Stimulated activated CD4-positive, alpha-beta T cell treated with anti-CD3 and anti-CD28 coated beads, Interleukin-1b, Interleukin-23, amount 100 ng/mL, for 4 hours (primary cell): Measurements from ENCODE around the gene MAP2K4.

Source experiments
- DNase-seq, 2 donors: peaks; one replicate each; pipeline ENCODE4 v3.0.0-alpha.2; 2020; ENCODE audit warnings: low read depth in 2 of 2

The MAP2K4 gene

DNA sequence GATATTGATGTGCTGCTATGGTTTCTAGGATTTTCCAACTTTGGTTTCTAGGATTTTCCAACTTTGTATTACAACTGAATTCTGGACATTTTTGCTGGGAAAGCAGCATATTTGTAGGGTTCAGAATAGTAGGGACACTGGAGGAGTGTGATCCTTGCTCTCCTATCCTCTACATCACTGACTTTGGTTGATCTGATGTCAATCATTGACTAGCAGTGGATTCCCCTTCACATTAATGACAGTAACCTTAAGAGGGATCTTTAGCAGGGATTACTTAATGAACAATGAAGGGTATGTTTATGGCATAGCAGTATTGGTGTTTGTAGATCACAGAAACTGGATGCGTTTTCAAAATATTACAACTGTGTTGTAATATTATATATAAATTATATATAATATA is 67.4 kb downstream of the MAP2K4 start:
- DNase-seq: no peak

DNA sequence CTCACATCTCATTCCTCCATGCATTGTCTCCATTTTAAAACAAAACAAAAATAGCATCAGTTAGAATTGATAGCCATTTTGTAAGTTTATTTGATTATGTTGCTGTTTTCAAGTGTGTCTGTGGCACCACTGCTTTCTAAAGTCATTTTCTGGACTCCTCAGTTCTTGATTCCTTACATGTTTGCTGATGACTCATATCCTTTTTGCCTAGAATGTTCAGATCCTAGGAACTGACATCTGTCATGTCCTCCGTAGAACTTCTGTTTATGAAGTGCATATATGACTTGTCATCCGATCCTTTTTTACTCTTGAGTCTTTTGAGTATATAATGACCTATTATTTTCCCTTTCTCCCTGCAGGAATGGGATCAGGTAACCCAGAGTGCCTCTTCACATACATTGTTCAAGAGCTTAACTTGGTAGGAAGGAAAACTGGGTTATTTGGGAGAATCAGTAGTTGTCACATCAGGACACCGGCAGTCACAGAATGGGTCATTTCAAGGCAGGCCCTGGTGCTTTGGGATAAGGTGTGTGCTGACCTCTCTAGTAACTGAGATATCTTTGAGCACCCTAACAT is 69.2 kb downstream of the MAP2K4 start:
- DNase-seq: no peak

DNA sequence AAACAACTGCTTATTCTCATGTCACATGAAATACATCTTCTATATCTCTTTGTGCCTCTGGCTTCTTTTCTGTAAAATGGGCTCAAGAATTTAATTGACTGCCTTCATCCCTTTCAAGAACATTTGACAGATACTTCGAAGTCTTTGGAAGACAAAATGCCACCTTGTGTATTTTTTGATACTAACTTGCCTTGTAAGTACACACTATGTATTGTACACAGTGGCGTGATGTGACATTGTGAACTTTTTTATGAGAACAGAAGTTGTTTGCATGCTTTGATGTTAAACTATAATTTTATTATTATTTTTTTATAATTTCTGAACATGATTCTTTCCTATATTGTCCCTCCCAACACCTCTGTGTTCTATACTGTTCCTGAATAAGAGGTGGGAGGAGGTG is 73.7 kb downstream of the MAP2K4 start:
- DNase-seq: no peak

DNA sequence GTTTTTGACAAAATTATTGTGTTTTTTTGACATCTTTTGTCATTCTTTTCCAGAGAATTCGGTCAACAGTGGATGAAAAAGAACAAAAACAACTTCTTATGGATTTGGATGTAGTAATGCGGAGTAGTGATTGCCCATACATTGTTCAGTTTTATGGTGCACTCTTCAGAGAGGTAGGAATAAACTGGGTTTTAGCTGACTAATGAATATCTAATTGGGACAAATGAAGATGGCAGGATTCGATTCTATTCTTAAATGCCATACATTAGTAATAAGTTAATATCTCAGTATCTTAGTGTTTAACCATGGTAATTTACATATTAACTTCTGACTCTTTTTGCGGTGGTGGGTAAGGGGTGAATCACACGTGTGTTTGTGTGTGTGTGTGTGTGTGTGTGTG is 74.8 kb downstream of the MAP2K4 start:
- no peak for DNase-seq

DNA sequence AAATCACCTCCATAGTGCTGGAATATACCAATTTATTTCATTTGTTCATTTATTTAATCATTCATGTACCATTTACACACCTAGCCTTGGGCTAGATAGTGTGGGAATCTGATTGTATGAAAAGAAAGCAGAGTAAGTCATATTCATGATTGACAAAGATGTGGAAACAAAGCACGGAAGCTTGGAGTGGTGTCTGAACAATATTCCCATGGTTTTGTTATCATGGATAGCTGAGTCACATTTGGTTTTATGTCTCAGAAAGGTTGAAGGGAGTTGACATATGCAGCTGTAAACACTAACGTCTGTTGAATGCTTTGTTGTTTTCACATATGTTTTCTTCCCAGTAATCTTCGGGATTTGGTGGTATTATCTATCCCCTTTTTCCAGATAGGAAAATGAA is 76.6 kb downstream of the MAP2K4 start:
- DNase-seq: no peak

DNA sequence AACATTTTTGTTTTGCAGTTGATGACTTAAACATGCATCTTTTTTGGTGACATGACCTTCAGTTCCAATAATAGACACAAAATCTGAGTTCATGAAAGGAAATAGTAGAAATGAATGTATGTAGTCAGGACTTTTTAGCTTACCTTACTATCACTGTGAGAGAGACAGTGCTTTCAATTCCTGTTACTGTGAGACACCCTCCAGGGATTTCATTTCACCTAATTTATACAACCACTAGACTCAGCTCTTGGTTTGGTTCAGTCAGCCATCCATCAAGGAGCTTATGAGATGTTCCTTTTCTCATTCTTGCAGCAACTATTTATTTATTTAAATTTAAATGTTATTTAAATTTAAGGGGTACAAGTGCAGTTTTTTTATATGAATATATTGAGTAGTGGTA is 77.9 kb downstream of the MAP2K4 start:
- no peak for DNase-seq

DNA sequence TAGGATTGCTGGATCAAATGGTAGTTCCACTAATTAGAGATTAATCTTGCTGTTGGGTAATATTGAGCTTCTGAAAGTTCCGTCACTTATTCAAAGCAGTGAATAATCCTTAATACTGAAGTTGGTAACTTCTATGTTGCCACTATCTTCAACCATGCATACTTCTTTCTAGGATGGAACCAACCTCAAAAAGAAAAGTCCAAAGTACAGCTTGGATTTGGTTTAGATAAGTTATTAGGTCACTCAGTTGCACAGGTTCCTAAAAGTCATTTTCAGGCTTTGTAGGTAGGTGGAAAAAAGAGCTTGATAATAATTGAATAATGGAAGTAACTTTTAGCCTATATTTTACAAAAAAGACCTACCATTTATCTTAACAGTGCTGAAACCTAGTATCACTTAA is 78.7 kb downstream of the MAP2K4 start:
- DNase-seq: no peak

DNA sequence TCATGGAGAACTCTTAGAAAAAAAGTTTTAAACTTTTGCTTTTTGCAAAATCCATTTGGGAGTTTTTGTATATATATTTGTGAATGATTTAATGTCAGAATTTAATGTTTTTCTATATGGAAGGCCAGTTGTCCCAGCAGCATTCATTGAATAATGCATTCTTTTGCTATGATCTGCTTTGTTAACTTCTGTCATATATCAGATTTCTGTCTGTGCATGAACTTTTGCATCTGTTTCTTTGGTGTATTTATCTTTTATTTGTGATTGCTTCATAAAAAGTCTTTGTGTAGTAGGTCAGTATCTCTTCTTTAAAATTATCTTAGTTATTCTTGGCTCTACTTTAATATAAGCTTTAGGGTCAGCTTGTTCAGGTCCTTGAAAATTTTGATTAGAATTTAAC is 84.2 kb downstream of the MAP2K4 start:
- no peak for DNase-seq

DNA sequence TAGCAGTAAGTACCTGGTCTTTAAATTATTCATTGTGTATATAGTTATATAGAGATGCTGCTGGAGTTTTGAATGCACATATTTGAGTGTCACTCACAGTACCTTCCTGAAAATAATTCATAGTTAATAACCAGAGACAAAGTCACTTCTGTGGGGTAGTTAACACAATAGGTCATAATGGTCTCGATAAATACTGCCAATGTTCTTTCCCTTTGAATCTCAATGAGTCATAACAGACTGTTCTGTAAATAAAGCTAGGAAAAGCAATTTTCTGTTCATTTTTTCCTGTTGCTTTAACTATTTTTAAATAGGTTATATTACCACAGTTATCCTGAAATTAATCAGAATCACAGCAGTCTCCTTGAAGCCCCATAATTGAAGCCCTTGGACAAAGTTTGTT is 87.2 kb downstream of the MAP2K4 start:
- no peak for DNase-seq

DNA sequence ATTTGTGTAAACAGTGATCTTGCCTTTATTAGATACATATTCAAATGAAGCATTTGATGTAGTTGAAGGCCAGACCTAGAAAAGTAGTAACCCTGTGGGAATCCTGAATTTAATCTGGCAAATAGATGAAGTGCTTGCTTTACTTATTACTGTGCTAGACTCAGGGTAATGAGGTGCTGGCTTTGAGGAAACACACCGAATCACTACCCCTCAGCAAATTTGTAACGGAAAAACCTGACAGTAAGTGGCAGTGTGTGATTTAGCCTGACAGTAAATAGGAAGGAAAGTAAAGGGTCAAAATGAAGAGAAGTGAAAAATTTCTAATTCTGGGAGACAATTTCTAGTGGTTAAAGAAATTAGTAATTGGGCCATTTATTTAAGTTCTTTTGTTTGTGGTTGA is 90.2 kb downstream of the MAP2K4 start:
- no peak for DNase-seq

DNA sequence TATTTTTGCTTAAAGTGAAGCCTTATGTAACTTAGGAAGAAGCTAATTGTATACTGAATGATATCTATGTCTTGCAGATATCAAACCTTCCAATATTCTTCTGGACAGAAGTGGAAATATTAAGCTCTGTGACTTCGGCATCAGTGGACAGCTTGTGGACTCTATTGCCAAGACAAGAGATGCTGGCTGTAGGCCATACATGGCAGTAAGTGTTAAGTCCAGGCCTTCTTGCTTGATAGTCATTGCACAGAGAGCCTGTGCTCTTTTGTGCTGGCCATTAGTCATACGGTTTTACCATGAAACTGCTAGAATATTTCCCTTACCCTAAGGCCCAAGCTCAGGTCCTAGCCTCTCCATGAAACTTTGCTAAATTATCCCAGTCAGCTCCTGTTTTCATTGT is 92.5 kb downstream of the MAP2K4 start:
- DNase-seq: no peak

DNA sequence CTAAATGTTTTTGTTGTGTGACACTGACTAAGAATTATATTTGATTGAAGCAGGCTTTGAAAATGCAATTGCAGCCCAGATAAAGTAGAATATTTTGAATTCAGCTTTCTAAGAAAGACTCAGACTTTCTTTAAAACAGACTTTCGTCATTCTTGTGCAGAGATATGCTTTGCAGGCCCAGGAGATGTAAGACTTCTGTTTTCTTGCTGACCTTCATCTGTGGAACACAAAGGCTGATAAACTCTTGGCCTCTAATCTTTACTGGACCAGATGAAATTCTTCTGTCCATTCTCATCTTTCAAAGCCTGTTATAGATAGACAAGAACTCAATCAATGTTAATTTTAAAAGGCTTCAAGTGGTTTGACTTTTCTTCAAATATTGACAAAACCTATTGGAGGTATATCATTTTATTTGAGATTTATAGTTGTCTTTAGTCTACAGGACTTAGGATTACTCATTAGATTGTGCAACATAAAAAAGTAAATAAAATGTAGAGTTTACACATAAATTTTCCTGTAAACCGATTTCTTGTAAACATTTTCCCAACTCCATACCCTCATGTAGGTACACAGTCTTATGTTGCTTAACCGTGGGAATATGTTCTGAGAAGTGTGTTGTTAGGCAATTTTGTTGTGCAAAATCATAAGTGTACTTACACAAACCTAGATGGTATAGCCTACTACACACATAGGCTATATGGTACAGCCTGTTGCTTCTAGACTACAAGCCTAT is 94.2 kb downstream of the MAP2K4 start:
- no peak for DNase-seq

DNA sequence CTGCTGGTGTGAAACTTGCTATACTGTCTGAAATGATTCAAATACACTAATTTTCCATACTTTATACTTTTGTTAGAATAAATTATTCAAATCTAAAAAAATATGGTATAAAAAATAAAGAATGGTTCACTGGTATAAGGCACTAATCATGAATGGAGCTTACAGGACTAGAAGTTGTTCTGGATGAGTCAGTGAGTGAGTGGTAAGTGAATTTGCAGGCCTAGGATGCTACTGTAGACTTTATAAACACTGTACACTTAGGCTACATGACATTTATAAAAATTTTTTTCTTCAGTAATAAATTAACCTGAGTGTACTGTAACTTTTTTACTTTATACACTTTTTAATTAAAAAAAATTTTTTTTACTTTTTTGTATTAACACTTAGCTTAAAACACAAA is 95.5 kb downstream of the MAP2K4 start:
- DNase-seq: no peak

DNA sequence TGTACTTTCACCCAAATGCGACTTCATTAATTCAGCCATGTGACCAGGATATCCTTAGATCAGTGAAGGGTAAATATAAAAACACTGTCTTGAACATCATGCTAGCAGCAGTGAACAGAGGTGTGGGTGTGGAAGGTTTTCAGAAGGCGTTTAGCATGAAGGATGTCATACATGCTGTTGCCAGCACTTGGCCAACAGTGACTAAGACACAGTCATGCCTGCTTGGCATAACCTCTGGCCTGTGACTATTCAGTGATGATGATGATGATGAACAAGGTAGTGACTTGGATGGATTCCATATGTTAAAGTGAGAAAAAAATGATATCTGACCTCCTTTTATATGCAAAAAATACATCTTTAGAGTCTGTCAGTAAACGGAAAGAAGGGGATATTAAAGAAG is 97.9 kb downstream of the MAP2K4 start:
- no peak for DNase-seq

DNA sequence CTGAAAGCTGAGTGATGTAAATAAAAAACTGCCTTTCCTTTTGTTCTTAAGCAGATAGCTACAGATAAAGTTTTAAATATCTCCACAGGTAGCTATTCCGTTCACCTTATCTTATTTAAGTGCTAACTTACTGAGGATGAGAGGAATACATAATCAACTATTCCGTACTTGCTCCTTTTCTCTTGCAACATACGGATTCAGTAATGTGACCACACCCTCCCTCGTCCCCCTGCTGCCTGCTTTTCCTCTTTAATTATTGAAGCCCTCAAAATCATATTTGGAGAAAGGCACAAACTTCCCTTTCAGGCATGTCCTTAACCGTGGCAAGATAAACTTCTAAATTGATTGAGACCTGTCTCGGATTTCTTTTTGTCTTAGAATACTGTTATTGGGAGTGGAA is 101.4 kb downstream of the MAP2K4 start:
- no peak for DNase-seq

DNA sequence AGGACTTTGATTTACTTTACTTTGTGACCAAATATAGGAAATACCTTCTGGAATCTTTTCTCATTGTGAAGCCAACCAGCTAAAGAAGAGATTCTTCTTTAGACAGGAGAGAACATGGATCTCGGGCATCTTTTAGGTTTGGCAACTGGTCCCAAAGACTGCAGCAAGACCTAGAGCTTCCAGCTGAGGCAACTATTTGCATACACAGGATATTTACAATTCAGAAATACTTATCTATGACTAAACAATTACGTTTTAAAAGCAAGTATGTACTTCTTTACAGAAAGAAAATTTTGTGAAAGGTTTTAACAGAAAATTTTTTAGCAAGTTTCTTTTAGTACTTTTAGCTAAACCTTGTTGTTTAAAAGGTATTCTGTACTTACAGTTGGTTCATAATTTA is 106.5 kb downstream of the MAP2K4 start:
- DNase-seq: no peak

DNA sequence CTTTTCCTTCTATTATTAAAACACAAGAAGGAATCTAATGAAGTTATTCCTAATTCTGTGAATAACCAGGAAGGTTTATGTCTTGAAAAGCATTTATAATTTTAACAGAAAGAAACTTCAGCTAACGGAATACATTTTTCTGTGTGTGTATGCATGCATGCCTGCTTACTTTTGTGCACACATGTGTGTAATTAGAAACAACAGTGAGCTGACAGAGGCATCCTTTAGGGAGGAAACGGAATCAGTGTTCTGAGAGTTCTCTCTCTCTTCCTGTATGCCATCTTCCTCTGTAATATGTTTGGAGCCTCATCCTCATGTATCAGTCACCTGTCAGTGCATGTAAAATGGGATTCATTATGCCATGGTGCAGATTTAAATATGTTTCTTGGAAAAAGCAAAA is 107.0 kb downstream of the MAP2K4 start:
- no peak for DNase-seq

DNA sequence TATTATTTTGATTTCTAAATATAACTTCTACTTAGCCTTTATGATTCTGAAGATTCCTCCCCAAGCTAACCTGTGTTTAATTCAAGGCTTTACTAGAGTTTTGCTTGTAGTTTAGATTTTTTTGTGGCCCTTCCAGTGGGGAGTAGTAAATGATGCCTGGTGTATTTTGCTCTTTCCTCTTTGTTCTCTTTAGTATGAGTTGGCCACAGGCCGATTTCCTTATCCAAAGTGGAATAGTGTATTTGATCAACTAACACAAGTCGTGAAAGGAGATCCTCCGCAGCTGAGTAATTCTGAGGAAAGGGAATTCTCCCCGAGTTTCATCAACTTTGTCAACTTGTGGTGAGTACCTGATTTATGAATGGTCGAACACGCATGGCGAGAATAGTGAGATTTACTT is 108.3 kb downstream of the MAP2K4 start:
- no peak for DNase-seq

DNA sequence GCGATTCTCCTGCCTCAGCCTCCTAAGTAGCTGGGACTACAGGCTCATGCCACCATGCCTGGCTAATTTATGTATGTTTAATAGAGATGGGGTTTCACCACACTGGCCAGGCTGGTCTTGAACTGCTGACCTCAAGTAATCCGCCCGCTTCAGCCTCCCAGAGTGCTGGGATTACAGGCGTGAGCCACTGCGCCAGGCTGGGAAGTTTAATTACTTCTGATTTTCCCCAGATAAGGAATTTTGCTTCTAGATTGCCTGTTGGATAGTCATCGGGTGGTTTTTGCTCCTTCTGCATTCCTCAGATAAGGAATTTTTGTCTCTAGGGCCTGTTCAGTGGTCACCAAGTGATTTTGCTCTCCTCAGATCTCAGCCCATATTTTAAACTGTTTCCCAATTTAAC is 112.5 kb downstream of the MAP2K4 start:
- no peak for DNase-seq

DNA sequence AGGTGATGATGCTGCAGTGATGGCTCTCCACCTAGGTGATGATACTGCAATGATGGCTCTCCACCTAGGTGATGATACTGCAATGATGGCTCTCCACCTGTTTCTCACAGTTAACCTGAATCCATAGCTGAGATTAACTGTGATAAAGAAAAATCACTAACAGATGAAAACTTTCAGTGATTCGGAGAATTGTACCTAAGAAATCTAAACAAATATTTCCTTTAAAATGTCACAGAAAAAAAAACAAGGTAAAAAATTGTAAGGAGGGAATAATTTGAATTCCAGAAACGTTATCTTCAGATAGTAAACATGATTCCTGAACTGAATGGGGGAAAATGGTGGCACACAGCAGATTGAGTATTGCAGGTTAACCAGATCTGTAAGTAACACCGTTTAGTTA is 113.4 kb downstream of the MAP2K4 start:
- DNase-seq: no peak

DNA sequence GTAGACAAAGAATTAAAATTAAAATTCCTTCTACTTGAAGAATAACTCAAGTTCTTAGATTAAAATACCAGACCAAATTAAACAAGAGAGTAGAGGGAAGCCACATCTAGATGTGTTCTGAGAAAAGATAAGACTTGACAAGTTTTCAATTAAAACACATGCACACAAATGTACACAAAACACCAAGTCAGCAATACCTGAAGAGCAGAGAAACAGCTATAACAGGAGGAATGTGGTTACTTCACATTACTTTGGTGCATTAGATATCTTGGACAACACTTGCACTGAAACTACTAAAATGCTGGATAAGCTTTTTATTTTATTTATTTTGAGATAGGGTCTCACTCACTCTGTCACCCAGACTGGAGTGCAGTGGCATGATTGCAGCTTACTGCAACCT is 113.9 kb downstream of the MAP2K4 start:
- no peak for DNase-seq

DNA sequence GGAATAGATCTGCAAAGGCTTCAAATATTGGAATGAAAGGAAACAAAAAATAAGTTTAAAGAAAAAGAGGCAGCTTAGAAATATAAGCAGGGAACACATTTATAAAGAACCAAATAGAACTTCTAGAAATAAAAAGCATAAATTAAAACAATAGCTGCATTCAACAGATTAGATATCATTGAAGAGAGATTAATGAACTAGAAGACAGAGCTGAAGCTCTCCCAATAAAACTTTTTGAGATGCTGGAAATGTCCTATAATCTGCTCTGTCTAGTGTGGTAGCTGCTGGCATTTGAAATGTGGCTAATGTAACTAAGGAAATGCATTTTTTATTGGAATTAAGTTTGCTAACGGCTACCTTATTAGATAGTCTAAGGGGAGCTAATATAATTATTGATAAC is 115.6 kb downstream of the MAP2K4 start:
- no peak for DNase-seq

DNA sequence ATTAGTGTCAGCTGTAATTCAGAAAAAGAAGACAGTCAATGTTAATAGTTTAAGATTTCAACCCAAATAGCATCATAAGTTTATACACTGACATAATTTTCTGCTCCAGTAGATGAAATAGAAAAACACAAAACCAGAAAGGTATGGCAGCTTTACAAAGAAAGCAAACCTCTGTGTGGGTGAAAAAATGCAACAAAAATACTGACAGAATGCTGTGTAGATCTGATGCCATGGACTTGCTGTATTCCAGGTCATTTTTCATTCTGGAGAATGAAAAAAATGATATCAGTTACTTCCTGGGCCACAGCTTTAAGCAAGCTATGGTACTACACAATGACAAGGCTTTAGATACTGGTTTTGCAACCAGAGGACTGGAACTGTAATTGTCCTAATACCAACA is 116.0 kb downstream of the MAP2K4 start:
- no peak for DNase-seq

DNA sequence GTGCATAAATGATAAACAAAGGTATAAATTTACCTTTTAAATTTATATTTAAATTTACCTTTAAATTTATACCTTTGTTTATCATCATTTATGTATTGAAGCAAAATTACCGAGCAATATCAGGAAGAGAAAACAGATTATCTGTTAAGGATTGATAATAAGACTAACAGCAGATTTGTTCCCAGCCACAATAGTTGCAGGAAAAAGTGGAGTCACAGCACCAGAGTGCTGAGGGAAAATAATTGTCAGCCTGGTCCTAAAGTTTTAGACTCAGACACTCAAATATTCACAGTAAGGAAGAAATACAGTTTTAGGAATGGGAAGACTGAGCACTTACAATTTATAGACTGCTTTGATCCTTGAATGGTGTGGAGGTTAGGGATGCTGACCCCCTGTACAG is 117.2 kb downstream of the MAP2K4 start:
- DNase-seq: no peak
